Measurements from ENCODE around the gene CDC73.
A peak's percentile ranks its signal among the peaks of the same experiment; 100 is the strongest.

Gene CDC73

GRCh38 chr1:193110864-193111263 lies 11.0 kb upstream of the CDC73 start:
- Histone ChIP-seq H3K27ac (ENCODE audit: low read length) (no peak overlapping the region), H3K36me3 (replicated peaks; ENCODE audit: low read depth, low read length) (no peaks in the 10 kb centered on the region), H3K79me2 (ENCODE audit: low read length) (no peaks in the 10 kb centered on the region), H3K4me1 (ENCODE audit: low read length) (peaks cover 3% of the 10 kb centered on the region; the same call in 1 of the 2 replicates), H3K9me3 (ENCODE audit: insufficient read depth, low read length) (no peaks in the 10 kb centered on the region), H3K27me3 (ENCODE audit: low read depth, low read length) (no peaks in the 10 kb centered on the region), H3K9ac (ENCODE audit: low read length) (no peak overlapping the region), H4K20me1 (ENCODE audit: insufficient read depth, low read length) (no peaks in the 10 kb centered on the region), H3K4me3 (ENCODE audit: low read length) (no peak overlapping the region), H2AFZ (ENCODE audit: low read depth, low read length) (no peak overlapping the region), H3K4me2 (ENCODE audit: low read length) (no peak overlapping the region)
- TF ChIP-seq CTCF (IDR thresholded peaks at IDR 0.05; ENCODE audit: low read depth, low read length) (no peak), EZH2phosphoT487 (IDR thresholded peaks at IDR 0.05; ENCODE audit: low read depth) (no peak)

GRCh38 chr1:193111641-193112090 lies 10.2 kb upstream of the CDC73 start:
- Histone ChIP-seq H3K9ac (ENCODE audit: low read length) (no peak overlapping the region), H3K4me3 (ENCODE audit: low read length) (no peak overlapping the region), H3K4me1 (ENCODE audit: low read length) (no peaks in the 10 kb centered on the region), H4K20me1 (ENCODE audit: insufficient read depth, low read length) (no peaks in the 10 kb centered on the region), H3K27ac (ENCODE audit: low read length) (no peak overlapping the region), H3K27me3 (ENCODE audit: low read depth, low read length) (no peaks in the 10 kb centered on the region), H2AFZ (ENCODE audit: low read depth, low read length) (0 out of 2 replicates have a peak overlapping the region, but pooled peaks have one; percentile 42), H3K9me3 (ENCODE audit: insufficient read depth, low read length) (no peaks in the 10 kb centered on the region), H3K36me3 (replicated peaks; ENCODE audit: low read depth, low read length) (no peaks in the 10 kb centered on the region), H3K79me2 (ENCODE audit: low read length) (no peaks in the 10 kb centered on the region), H3K4me2 (ENCODE audit: low read length) (no peak overlapping the region)
- TF ChIP-seq CTCF (IDR thresholded peaks at IDR 0.05; ENCODE audit: low read depth, low read length) = no peak
- TF ChIP-seq EZH2phosphoT487 (IDR thresholded peaks at IDR 0.05; ENCODE audit: low read depth) = no peak

GRCh38 chr1:193113258-193113991 lies 8.4 kb upstream of the CDC73 start:
- Histone ChIP-seq H3K27ac (ENCODE audit: low read length) (no peak overlapping the region), H3K27me3 (ENCODE audit: low read depth, low read length) (no peaks in the 10 kb centered on the region), H2AFZ (ENCODE audit: low read depth, low read length) (no peak overlapping the region), H3K9me3 (ENCODE audit: insufficient read depth, low read length) (no peaks in the 10 kb centered on the region), H3K4me1 (ENCODE audit: low read length) (no peaks in the 10 kb centered on the region), H3K4me3 (ENCODE audit: low read length) (no peak overlapping the region), H3K36me3 (replicated peaks; ENCODE audit: low read depth, low read length) (no peaks in the 10 kb centered on the region), H3K79me2 (ENCODE audit: low read length) (no peaks in the 10 kb centered on the region), H3K4me2 (ENCODE audit: low read length) (no peak overlapping the region), H4K20me1 (ENCODE audit: insufficient read depth, low read length) (no peaks in the 10 kb centered on the region), H3K9ac (ENCODE audit: low read length) (no peak overlapping the region)
- TF ChIP-seq EZH2phosphoT487 (IDR thresholded peaks at IDR 0.05; ENCODE audit: low read depth) (no peak), CTCF (IDR thresholded peaks at IDR 0.05; ENCODE audit: low read depth, low read length) (no peak)

- H2AFZ ChIP-seq (ENCODE audit: low read depth, low read length) = no peak overlapping the region
- no peaks in the 10 kb centered on the region for H4K20me1 ChIP-seq (ENCODE audit: insufficient read depth, low read length)
- H3K27ac ChIP-seq (ENCODE audit: low read length) = no peak overlapping the region
- no peak overlapping the region for H3K9ac ChIP-seq (ENCODE audit: low read length)
- H3K36me3 ChIP-seq (replicated peaks; ENCODE audit: low read depth, low read length) = no peaks in the 10 kb centered on the region
- no peaks in the 10 kb centered on the region for H3K4me1 ChIP-seq (ENCODE audit: low read length)
- TF ChIP-seq EZH2phosphoT487 (IDR thresholded peaks at IDR 0.05; ENCODE audit: low read depth) (no peak), CTCF (IDR thresholded peaks at IDR 0.05; ENCODE audit: low read depth, low read length) (no peak)
- H3K4me2 ChIP-seq (ENCODE audit: low read length) = no peak overlapping the region
- H3K9me3 ChIP-seq (ENCODE audit: insufficient read depth, low read length) = no peaks in the 10 kb centered on the region
- no peak overlapping the region for H3K4me3 ChIP-seq (ENCODE audit: low read length)
- H3K27me3 ChIP-seq (ENCODE audit: low read depth, low read length) = no peaks in the 10 kb centered on the region
- H3K79me2 ChIP-seq (ENCODE audit: low read length) = no peaks in the 10 kb centered on the region
Measured at GRCh38 chr1:193113992-193114332, 7.9 kb upstream of the CDC73 start.

All from OCI-LY3 (cell line).